GM21447 (cell line): ENCODE measurements around the gene C16orf54.
"Not testable (repeated sequence)": the region's sequence is repeated elsewhere in the genome, so short reads cannot be mapped to it uniquely, and the experiment has no call there.

Experiments used
- ATAC-seq: cut with Tn5 transposase; IDR thresholded peaks from one replicate; pipeline ENCODE4 v1.9.1; 2021; ENCODE audit not compliant: unreplicated experiment

The C16orf54 gene

GRCh38 chr16:29710227-29711219, 35.3 kb downstream of the C16orf54 start:
- ATAC-seq, result no peak

DNA sequence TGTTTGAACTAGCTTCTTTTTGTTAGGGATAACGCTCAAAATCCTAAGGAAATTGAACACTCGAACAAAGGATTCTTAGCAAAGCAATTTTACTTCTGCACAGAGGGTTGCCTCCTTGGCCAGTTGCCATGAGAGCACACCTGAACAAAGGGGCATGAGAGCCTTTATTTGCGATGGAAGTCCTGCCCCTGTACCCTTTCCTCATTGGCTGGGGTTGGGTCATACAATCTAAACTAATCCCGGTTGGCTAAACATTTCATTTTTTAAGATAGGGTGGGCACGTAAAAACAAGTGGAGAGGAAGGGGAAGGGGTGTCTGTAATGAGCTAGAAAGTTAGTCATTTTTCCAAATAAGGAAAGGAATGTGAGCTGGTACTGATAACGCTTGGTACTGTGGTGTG, 36.1 kb downstream of the C16orf54 start:
- not testable (repeated sequence) for ATAC-seq

- ATAC-seq, result no peak
These were observed 36.7 kb downstream of the C16orf54 start for GRCh38 chr16:29708917-29709600.

DNA sequence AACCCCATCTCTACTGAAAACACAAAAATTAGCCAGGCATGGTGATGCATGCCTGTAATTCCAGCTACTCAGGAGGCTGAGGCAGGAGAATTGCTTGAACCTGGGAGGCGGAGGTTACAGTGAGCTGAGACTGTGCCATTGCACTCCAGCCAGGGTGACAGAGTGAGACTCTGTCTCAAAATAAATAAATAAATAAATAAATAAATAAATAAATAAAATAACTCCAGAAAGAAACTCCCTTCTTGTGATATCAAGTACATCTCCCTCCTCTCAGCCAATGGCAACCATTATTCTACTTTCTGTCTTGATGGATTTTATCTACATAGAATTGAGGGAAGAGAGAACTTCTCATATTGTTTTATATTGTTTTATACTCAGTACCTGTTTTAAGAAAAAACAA, 38.6 kb downstream of the C16orf54 start:
- not testable (repeated sequence) for ATAC-seq

DNA sequence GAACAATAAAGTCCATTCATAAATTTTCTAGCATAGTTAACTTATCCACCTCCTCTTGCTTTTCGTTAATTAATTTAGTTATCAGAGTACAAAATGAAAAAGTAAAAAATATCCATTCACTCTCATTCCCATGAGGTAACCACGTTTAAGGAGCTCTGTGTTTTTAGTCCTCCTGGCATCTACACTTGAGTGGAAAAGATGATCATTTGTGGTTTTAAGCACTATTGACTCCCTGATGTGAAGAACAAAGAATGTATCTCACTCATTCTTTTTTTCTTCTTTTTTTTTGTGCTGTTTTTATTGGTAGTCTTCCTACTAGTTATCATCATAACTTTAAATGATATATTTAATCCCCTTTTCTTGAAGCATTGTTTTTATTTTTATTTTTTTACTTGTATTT, 40.8 kb downstream of the C16orf54 start:
- ATAC-seq, result no peak

DNA sequence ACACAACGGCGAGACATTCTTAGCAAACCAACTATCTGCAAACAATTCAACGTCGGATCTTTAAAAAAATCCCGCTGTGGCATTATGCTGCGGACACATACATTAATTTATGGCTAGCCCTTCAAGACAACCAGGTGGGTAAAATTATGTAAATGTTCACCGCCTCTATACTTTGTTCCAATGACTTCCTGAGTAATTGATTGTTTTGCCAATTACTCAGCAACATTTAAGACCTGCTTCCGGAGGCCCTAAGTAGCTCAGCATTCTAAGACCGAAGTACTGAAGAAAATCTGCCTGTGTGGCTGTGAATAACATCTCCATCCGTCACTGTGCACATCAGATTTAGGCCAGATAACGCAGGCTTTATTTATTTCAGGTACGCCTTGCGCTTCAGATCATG, 43.5 kb downstream of the C16orf54 start:
- peak; percentile 33 for ATAC-seq

- no peak for ATAC-seq
These were observed 44.6 kb downstream of the C16orf54 start for GRCh38 chr16:29701214-29701555.

- no peak for ATAC-seq
These were observed 45.4 kb downstream of the C16orf54 start for GRCh38 chr16:29700253-29700987.

DNA sequence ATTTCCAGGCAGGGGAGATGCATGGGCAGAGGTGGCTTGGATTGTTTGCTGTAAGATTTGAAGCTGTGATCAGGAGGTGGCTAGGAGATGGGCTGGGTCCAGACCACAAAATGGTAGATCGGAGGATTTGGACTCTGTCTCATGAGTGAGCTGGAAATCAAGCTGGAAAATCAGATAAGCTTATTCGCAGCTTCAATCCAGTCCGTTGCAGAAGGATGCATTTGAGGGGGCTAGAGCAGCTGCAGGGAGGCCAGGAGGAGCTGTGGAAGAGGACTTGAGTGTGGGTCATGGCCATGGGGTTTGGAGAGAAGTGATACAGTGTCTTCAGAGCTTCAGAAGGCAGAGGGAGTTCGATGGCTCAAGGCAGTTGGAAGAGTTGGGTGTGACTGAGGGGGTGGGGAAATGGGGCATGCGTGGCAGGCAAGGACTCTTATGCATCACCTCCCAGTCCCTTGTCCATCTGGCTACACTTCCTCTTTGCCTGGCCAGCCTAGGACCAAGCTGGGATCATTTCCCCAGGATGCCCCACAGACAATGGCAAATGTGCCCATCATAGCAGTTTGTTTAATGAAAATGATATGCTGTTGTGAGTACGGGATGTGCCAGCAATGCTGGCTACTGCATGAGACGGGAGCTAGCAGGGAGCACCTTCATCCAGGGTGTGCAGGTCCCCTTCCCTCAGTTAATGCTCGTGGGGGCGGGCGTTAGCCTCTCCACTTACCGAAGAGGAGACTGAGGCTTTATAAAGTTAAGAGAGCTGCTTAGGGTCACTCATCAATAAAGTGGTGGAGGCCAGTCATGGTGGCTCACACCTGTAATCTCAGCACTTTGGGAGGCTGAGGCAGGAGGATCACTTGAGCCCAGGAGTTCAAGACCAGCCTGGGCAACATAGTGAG, 46.2 kb downstream of the C16orf54 start:
- ATAC-seq, result no peak

- no peak for ATAC-seq
These were observed 47.1 kb downstream of the C16orf54 start for GRCh38 chr16:29698484-29699323.

- no peak for ATAC-seq
These were observed 47.7 kb downstream of the C16orf54 start for GRCh38 chr16:29698042-29698441.

DNA sequence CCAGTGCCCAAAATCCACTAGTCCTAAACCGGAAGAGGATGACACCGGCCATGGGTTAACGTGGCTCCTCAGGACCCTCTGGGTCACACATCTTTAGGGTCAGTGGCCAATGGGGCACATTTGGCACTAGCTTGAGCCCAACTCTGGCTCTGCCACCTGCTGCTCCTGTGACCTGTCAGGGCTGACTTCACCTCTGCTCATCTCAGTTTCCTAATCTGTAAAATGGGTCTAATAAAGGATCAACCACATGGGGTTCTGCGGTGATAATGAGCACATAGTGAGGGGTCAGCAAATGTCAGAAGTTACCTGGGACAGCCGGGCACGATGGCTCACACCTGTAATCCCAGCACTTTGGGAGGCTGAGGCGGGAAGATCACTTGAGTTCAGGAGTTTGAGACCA, 48.4 kb downstream of the C16orf54 start:
- no peak for ATAC-seq

DNA sequence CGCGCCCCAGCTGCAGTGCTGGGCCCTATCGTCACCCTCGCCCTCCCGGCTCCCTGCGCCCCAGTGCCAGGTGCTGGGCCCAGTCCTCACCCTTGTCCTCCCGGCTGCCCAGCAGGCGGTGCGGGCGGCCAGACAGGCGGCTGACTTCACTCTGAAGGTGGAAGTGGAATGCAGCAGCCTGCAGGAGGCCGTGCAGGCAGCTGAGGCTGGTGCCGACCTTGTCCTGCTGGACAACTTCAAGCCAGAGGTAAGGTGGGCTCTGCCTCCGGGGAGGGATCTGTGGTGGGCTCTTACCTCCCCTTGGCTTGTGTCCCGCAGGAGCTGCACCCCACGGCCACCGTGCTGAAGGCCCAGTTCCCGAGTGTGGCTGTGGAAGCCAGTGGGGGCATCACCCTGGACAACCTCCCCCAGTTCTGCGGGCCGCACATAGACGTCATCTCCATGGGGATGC, 48.9 kb downstream of the C16orf54 start:
- ATAC-seq, result no peak

- ATAC-seq, result not testable (repeated sequence)
These were observed 50.1 kb downstream of the C16orf54 start for GRCh38 chr16:29695675-29696074.

DNA sequence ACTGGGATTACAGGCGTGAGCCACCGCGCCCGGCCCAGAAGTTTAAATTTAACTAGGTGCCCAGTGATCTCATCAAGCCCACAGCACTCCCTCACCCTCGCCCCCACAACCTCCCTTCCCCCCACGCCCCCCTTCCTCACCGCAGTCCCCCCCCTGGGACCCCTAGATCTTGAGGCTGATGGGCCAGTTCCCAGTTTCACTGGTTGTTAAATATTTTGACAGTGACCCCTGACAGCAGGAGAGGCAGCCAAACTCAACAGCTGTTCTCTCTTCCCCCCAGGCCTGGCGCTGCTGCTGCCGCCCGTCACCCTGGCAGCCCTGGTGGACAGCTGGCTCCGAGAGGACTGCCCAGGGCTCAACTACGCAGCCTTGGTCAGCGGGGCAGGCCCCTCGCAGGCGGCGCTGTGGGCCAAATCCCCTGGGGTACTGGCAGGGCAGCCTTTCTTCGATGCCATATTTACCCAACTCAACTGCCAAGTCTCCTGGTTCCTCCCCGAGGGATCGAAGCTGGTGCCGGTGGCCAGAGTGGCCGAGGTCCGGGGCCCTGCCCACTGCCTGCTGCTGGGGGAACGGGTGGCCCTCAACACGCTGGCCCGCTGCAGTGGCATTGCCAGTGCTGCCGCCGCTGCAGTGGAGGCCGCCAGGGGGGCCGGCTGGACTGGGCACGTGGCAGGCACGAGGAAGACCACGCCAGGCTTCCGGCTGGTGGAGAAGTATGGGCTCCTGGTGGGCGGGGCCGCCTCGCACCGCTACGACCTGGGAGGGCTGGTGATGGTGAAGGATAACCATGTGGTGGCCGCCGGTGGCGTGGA, 51.2 kb downstream of the C16orf54 start:
- ATAC-seq, result no peak

DNA sequence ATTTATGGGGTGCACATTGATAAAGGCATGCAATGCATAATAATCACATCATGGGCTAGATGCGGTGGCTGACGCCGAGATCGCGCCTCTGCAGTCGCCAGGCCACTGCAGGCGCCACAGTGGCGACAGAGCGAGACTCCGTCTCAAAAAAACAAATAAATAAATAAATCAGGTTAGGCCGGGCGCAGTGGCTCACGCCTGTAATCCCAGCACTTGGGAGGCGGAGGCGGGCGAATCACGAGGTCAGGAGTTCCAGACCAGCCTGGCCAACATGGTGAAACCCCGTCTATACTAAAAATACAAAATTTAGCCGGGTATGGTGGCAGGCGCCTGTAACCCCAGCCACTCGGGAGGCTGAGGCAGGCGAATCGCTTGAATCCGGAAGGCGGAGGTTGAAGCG, 53.2 kb downstream of the C16orf54 start:
- not testable (repeated sequence) for ATAC-seq
